ENCODE measurements around the gene GSG1. TPM values are rescaled to one million over a fixed set of nuclear protein-coding genes. Genes with fewer than 3 reads are reported as not detected.

The GSG1 gene
- total RNA-seq, 2 experiments from 2014 or later = not detected

GRCh38 chr12:13074396-13075117, 28.9 kb downstream of the GSG1 start:
- Mint-ChIP-seq H3K27me3 (no peaks in the 10 kb centered on the region), H3K4me1 (ENCODE audit: low read depth) (no peaks in the 10 kb centered on the region), H3K9me3 (no peaks in the 10 kb centered on the region), H3K36me3 (ENCODE audit: low read depth) (peaks cover 60% of the 10 kb centered on the region), H3K27ac (no peak overlapping the region), H3K4me3 (no peak overlapping the region)
- intact Hi-C loops (cut with DNase I, micrococcal nuclease) = no loop called here
- no peak overlapping the region for H3K27ac ChIP-seq (ENCODE audit: low read depth in 1 of 2, low read length in 2 of 2)
- DNase-seq (no peak), ATAC-seq (ENCODE audit: poor library complexity) (no peak)
- H3K9me3 ChIP-seq (ENCODE audit: control insufficient read depth in 1 of 2, insufficient read depth in 1 of 2, low read length in 2 of 2) = no peaks in the 10 kb centered on the region
- no peak overlapping the region for H3K4me3 ChIP-seq (ENCODE audit: low read length)
- CTCF ChIA-PET = no interaction called here
- TF ChIP-seq, protein P1, sequence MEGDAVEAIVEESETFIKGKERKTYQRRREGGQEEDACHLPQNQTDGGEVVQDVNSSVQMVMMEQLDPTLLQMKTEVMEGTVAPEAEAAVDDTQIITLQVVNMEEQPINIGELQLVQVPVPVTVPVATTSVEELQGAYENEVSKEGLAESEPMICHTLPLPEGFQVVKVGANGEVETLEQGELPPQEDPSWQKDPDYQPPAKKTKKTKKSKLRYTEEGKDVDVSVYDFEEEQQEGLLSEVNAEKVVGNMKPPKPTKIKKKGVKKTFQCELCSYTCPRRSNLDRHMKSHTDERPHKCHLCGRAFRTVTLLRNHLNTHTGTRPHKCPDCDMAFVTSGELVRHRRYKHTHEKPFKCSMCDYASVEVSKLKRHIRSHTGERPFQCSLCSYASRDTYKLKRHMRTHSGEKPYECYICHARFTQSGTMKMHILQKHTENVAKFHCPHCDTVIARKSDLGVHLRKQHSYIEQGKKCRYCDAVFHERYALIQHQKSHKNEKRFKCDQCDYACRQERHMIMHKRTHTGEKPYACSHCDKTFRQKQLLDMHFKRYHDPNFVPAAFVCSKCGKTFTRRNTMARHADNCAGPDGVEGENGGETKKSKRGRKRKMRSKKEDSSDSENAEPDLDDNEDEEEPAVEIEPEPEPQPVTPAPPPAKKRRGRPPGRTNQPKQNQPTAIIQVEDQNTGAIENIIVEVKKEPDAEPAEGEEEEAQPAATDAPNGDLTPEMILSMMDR (IDR thresholded peaks at IDR 0.05) = no peak
- no peaks in the 10 kb centered on the region for H3K4me1 ChIP-seq (ENCODE audit: insufficient read depth, low read length)
- POLR2A ChIA-PET = no interaction called here
- no peaks in the 10 kb centered on the region for H3K27me3 ChIP-seq (ENCODE audit: control insufficient read depth in 1 of 2, insufficient read depth in 2 of 2, low read length in 2 of 2)
- peaks cover 6% of the 10 kb centered on the region for H3K36me3 ChIP-seq (ENCODE audit: insufficient read depth, low read length)

DNA sequence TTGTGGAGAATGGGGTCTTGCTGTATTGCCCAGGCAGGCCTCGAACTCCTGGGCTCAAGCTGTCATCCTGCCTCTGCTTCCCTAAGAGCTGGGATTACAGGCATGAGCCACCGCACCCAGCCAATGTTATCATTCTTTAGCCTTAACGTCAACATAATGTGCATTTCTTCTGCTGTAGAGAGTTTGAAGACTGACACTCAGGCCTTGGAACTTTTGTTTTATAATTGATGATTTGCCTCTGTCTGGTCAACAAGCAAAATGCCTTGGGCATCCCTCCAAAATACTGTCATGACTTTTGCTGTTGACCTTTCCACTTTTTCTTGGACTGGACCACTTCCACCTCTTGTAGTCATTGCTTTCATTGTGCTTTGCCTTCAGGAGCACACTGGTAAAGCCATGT, 30.3 kb downstream of the GSG1 start:
- H3K4me1 ChIP-seq (ENCODE audit: insufficient read depth, low read length) = no peaks in the 10 kb centered on the region
- H3K9me3 ChIP-seq (ENCODE audit: control insufficient read depth in 1 of 2, insufficient read depth in 1 of 2, low read length in 2 of 2) = no peaks in the 10 kb centered on the region
- H3K27ac Mint-ChIP-seq = no peak overlapping the region
- no peaks in the 10 kb centered on the region for H3K27me3 Mint-ChIP-seq
- H3K4me3 Mint-ChIP-seq = no peak overlapping the region
- no peaks in the 10 kb centered on the region for H3K4me1 Mint-ChIP-seq (ENCODE audit: low read depth)
- H3K36me3 ChIP-seq (ENCODE audit: insufficient read depth, low read length) = peaks cover 13% of the 10 kb centered on the region
- H3K9me3 Mint-ChIP-seq = no peaks in the 10 kb centered on the region
- no peak for DNase-seq
- no peak overlapping the region for H3K4me3 ChIP-seq (ENCODE audit: low read length)
- H3K27me3 ChIP-seq (ENCODE audit: control insufficient read depth in 1 of 2, insufficient read depth in 2 of 2, low read length in 2 of 2) = no peaks in the 10 kb centered on the region
- no peak for ATAC-seq (ENCODE audit: poor library complexity)
- CTCF ChIA-PET = no interaction called here
- TF ChIP-seq, protein P1 (IDR thresholded peaks at IDR 0.05) = no peak
- peaks cover 68% of the 10 kb centered on the region for H3K36me3 Mint-ChIP-seq (ENCODE audit: low read depth)
- intact Hi-C loops (cut with DNase I, micrococcal nuclease) = no loop called here
- POLR2A ChIA-PET = no interaction called here
- no peak overlapping the region for H3K27ac ChIP-seq (ENCODE audit: low read depth in 1 of 2, low read length in 2 of 2)

DNA sequence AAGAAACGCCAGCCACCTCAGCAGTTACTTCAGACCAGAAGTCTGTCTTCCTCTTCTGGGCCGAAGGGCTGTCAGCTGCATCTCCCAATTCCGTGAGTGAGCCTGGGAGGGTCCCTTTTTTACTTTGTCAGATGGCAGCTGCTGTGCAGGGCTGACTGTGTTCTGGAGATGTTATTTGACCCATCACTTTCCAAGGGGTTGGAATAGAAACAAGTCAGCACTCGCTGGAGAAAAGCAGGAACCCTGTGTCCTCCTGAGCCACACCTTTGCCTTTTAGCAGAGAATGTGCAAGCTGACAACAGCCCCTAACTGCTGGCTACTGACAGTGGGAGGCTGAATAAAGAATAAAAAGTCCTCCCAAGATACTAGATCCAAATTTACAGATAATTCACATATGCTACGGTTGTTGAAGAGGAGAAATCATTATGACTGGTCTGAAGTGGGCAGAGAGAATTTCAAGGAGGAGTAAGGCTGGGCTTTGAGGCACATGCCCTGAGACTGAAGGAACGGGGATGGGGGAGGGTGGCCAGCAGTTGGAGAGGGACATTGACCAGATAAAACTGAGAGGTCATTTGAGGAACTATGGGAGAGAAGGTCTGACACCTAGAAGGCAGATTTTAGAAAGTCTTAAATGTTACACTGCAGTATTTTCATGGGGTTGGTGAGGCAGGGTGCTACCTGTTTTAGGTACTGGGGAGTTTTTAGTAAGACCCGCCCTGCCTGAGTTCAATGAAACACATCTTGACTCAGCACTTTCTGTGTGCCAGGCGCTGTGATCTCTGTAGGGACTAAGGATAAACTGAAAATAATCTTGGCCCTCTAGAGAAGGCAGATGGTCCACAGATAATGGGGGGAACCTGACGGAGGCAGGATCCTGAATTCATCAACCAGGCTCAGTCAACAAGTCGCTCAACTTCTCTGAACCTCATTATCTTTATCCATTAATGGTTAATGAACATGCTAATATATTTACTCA, 31.9 kb downstream of the GSG1 start:
- no peak overlapping the region for H3K27ac Mint-ChIP-seq
- intact Hi-C loops (cut with DNase I, micrococcal nuclease) = no loop called here
- ChIA-PET POLR2A (no interaction called here), CTCF (no interaction called here)
- H3K4me1 Mint-ChIP-seq (ENCODE audit: low read depth) = no peaks in the 10 kb centered on the region
- TF ChIP-seq, protein P1 (IDR thresholded peaks at IDR 0.05) = no peak
- Histone ChIP-seq H3K4me3 (ENCODE audit: low read length) (no peak overlapping the region), H3K9me3 (ENCODE audit: control insufficient read depth in 1 of 2, insufficient read depth in 1 of 2, low read length in 2 of 2) (no peaks in the 10 kb centered on the region), H3K27me3 (ENCODE audit: control insufficient read depth in 1 of 2, insufficient read depth in 2 of 2, low read length in 2 of 2) (no peaks in the 10 kb centered on the region), H3K27ac (ENCODE audit: low read depth in 1 of 2, low read length in 2 of 2) (no peak overlapping the region), H3K4me1 (ENCODE audit: insufficient read depth, low read length) (no peaks in the 10 kb centered on the region), H3K36me3 (ENCODE audit: insufficient read depth, low read length) (peaks cover 16% of the 10 kb centered on the region)
- peaks cover 72% of the 10 kb centered on the region for H3K36me3 Mint-ChIP-seq (ENCODE audit: low read depth)
- H3K27me3 Mint-ChIP-seq = no peaks in the 10 kb centered on the region
- no peak for DNase-seq
- no peak for ATAC-seq (ENCODE audit: poor library complexity)
- H3K4me3 Mint-ChIP-seq = no peak overlapping the region
- H3K9me3 Mint-ChIP-seq = no peaks in the 10 kb centered on the region

Measured in CD4-positive, alpha-beta T cell (primary cell).